Endometrium (tissue), 2 donors: Measurements from ENCODE around the gene DLG4.
A peak's percentile ranks its signal among the peaks of the same experiment; 100 is the strongest.

Experiments used
- FAIRE-seq: peaks from 2 replicates; lab custom pipeline; 2012; peaks lifted over from hg19 to GRCh38; lab: Jason Lieb, UNC
- donor health status: control.
- donor health status: control.

The DLG4 gene

DNA sequence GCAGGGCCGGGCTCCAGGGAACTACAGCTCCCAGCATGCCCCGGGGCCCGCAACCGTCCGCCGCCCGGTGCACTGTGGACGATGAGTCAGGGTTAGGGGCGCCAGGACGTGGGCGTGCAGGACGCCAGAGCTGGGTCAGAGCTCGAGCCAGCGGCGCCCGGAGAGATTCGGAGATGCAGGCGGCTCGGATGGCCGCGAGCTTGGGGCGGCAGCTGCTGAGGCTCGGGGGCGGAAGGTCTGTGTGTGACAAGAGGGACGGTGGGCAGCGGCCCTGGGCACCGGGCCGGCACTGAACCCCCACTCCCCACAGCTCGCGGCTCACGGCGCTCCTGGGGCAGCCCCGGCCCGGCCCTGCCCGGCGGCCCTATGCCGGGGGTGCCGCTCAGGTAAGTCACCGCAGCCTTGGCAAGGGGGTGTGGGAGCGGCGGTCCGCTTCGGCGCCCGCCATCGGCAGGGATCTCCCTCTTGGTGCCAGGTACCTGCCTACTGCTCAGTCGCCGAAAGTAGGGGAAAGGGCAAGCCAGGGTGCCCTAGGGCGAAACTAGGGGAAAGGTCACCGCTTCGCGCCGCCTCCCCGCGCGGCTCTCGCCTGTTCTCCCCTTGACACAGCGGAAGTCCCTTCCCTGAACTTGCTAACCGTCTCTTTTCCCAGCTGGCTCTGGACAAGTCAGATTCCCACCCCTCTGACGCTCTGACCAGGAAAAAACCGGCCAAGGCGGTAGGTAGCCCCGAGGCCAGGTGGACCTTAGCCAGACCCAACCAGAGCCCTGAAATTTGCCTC is at the start of gene DLG4, which contains the start of gene ACADVL:
DLG4 (minus strand) TSS at position 25 of the 781 bp plus-strand sequence.
ACADVL (plus strand) TSS at position 127 of the 781 bp plus-strand sequence; CDS start at position 174, 47 bp downstream.
- peak; percentile 33 for FAIRE-seq

DNA sequence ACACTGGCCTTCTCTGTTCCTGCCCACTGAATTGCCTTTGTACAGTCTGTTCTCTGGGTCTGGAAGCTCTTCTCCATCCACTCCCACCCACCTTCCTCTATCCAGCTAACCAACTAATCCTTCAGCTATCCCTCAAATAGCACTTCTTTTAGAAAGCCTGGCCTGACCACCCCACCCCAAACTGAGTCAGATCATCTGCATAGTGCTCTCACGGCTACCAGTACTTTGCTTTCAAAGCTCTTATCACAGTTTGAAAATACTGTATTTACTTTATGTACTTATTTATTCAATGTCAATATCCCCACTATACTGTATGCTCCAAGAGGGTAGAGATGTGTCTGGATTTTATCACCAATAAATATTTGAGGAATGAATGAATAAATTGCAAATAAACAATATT is 47.1 kb upstream of the DLG4 start:
- no peak for FAIRE-seq

GRCh38 chr17:7263801-7264078 is 44.1 kb upstream of the DLG4 start:
- no peak for FAIRE-seq

DNA sequence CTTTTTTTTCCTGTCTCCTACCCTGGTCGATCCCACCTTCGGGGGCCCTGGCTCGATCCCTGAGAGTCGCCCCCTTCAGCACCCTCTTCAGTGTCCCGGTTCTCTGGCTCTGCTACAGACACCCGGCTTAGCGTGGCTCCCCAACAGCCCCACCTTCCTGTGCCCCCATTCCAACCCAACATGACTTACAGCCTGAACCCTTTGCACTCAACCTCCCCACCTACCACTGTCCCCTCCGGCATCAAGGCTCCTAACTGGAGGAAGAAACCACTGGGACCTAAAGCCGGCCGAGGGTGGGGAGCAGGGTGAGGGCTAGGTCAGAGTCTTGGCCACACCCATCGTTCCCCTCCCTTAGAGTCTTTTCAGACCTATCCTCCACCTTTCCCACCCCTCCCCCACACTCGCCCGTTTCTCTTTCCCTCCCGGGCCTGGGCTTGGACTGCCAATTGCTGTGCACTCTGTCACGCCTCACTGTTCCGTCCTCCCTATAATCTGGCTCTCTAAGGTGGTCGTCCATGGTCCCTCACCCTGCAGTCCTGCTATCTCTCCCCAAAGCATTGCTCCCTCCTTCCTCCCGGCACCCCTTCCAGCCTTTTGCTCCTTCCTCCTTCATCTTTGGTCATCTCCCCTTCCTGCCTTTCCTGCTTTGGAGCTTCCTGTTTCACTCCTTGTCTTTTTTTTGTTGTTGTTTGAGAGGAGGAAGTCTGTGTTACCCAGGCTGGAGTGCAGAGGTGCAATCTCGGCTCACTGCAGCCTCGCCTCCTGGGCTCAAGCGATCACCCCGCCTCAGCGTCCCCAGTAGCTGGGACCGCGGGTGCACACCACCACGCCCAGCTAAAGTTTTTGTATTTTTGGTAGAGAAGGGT is 43.5 kb upstream of the DLG4 start:
- FAIRE-seq = no peak

- FAIRE-seq = no peak
These were observed 42.7 kb upstream of the DLG4 start, which contains the start of gene CLDN7 for GRCh38 chr17:7262192-7262934. Gene CLDN7, minus strand, starts transcription at chr17:7262478. Its CDS starts 435 bp downstream, at chr17:7262043.

DNA sequence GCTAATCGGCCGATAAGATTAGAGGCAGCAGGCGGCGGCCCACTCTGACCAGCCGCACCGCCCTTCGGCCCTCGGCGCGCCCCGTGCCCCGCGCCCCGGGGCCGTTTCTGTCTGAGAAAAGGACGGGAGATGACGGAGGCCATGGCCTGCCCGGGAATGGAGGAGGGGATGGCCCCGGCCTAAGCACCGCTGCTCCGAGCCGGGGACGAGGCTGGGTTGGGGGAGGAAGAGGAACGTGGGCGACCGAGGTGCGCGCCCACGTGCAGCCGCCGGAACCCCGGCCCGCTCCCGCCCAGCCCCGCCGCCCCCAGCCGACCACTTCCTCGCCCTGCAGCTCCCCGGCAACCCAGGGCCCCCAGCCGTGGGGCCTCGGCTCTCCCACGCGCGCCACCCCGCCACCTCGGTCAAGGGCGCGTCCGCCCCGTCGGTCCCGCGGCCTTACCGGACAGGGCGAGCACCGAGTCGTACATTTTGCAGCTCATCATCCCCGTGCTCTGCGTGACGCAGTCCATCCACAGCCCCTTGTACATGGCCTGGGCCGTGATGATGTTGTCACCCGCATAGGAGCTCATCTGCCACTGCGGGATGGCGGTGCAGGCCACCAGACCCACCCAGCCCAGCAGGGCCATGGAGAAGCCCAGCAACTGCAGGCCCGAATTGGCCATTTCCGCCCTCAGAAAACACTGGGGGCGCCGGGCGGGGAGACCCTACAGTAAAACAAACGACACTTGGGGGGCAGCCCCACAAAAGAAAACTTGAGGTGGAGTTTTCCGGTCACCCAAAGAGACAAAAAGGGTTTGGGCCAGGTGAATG is 41.9 kb upstream of the DLG4 start:
- FAIRE-seq = no peak

- FAIRE-seq = no peak
These were observed 41.2 kb upstream of the DLG4 start for GRCh38 chr17:7260651-7261378.

GRCh38 chr17:7260151-7260550 is 40.5 kb upstream of the DLG4 start:
- no peak for FAIRE-seq

DNA sequence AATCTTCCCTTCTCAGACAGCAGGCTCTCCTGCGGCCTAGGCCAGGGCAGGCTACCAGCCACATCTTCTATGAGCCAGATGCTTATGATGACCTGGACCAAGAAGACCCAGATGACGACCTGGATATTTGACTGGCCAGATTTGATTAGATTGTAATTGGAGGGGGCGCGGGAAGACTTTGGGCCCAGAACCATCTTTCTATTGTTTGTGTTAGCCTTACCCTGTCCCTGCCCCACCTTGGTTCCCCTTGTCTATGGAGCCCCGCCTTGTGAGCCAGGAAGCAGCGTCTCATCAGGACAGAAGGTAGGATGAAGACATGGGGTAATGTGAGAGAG is 39.9 kb upstream of the DLG4 start:
- no peak for FAIRE-seq

DNA sequence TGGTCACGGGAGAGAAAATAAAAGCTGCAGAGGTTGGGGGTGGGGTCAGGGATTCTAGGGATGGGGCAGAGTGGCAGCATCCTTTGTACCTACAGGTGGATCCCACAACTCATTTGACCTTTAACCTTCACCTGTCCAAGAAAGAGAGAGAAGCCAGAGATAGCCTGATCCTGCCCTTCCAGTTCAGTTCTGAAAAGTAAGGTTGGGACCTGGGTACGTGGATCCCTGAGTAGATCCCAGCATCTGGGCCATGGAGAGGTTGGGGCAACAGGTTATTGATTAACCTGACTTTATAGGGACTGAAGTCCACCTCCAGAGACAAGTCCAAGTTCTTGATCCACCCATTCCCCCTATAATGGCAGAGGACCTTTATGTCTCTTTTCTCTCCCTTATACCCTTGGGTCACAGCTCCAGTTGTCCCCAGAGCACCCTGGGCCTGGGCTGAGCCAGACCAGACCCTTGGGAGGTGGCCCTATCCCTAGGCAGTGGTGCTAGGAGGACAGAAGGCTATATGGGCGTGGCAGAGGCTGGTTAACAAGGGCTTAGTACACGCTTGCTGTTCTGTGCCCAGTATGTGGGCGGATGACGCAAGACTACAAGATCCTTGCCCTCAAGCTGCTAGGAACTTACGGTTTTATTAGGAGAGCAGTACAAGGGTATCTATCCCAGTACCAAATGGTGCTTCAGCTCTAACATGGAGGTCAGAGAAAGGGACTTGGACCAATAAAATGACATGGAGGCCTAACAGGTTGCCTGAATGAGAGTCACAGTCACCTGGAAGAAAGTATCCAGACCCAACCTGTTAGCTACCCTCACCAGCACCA is 39.3 kb upstream of the DLG4 start:
- no peak for FAIRE-seq

DNA sequence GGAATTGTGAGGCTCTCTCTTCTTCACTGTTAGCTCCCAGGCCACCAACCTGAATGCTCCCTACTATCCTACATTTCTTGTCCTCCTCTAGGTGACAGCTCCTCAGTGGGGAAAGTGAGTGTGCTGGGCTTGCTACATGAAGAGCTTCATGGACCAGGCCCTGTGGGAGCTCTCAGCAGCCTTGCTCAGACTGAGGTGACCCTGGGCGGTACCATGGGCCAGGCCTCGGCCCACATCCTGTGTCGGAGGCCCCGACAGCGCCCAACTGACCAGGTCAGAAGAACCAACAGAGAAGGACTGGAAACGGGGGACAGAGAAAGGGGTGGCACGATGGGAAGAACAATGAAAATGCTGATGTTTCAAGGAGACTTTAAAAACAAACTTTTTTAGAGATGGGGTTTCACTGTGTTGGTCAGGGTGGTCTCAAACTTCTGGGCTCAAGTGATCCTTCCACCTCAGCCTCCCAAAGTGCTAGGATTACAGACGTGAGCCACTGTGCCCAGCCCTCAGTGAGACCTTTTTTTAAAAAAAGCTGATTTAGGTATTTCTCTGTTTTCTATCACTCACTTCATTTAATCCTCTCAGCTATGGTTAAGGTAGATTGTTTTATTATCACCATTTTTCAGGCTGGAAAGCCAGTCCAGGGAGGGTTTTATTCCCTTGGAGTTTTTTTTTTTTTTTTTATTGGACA is 37.3 kb upstream of the DLG4 start:
- FAIRE-seq = no peak

GRCh38 chr17:7254511-7254910 is 34.9 kb upstream of the DLG4 start:
- FAIRE-seq = no peak

- no peak for FAIRE-seq
These were observed 33.4 kb upstream of the DLG4 start for GRCh38 chr17:7253082-7253481.

DNA sequence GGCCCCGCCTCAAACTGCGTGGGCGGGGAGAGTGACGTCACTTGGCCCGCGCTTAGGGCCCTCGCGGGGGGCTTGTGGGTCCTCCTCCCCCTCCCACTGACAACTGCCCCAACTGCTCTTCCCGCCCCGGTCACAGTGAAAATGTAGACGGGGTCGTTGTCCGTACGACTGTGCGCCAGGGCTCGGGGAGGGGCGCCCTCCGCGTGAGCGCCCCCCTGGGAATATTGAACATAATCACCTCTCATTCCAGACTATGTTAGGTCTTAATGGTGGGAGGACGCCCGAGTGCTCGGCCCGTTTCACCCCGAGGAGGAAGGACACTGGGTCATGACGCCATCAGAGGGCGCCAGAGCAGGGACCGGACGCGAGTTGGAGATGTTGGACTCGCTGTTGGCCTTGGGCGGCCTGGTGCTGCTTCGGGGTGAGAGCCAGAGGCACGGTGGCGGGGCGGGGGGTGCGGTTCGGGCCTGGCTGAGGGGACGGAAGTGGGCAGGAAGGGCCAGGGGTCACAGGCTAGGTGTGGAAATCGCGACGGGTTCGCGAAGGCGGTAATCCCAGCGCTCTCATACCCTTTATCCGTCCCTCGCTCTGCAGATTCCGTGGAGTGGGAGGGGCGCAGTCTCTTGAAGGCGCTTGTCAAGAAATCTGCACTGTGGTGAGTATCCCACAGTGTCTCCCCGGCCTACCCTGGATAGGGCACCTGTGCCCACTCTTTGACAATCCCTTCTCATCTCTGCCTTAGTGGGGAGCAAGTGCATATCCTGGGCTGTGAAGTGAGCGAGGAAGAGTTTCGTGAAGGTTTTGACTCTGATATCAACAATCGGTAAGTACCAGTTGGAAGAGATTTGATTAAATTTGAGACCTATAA is 32.8 kb upstream of the DLG4 start, which contains the start of gene ELP5:
ELP5 (plus strand) TSS at position 40 of the 868 bp plus-strand sequence; CDS start at position 376, 336 bp downstream.
- FAIRE-seq = no peak

DNA sequence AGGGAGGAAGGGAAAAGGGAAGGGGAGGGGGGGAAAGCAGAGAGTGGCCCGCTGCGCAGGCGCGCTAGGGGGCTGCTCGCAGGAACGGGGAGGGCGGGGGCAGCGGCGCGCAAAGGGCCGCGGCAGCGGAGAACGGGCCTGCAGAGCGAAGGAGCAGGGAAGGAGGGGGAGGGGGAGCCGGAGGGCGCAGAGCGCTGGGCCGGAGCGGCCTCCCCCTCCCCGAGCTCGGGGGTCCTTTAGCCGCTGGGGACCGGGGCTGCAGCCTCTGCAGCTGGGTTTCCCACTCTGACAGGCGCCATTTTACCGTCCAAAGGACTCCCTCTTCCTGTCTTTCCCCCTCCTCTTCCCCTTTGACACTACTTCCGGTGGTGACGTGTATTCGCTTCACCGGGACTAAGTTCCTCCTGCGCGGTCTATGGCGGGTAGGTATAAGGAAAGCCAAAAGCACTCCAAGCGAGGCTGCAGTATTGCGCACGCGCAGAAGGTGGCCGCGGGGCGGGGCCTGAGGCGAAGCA is 32.1 kb upstream of the DLG4 start, which contains the start of gene CTDNEP1:
CTDNEP1 (minus strand) TSS at position 74 of the 515 bp plus-strand sequence. CDS start 438 bp downstream, outside the sequence.
- FAIRE-seq = peak; percentile 97

DNA sequence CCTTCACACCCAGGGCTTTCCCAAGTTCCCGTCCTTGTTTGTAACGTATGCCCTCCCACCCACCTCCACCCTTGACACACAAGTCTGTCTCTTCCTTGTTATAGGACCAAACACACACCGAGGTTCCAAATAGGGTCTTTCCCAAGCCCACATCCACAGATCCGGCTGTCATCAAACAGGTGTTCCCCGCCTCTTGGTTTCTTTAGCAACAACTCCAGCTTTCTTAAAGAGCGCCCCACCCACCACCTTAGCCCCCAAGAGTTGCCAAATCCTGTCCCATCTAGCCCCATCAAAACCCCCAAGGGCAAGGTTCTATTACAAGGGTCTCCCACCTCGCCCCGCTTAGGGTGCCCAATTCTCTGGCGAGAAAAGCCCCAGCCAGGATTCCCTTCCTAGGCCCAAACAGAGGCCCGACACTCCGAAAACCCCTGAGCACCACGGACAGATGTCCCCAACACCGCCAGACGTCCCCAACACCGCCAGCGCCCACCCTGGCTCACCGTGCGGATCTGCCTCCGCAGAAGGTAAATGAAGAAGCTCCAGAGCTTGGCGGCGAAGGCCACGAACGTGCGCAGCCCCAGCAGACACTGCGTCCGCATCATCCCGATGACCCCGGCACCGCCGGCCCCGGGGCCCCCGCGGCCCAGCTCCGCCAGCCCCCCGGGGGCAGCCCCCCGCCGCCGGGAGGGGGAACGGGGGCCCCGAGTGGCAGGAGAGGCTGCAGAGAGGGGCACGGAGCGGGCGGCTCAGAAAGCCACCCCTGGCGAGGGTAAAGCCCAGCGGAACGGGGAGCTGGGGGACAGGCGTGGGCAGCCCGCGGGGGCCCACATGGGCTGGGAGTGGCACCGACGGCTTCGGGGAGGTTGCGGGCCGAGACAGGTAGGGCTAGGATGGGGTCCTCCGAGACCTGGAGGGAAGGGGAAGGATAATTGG is 31.3 kb upstream of the DLG4 start:
- FAIRE-seq = no peak

- FAIRE-seq = no peak
These were observed 30.2 kb upstream of the DLG4 start for GRCh38 chr17:7249830-7250229.
